PFSK-1 (cell line): ENCODE results near the gene DSN1.

Experiments
- FOXP2 ChIP-seq: optimal IDR thresholded peaks from 2 replicates; pipeline ENCODE3; 2011; ENCODE audit warnings: borderline replicate concordance, control low read depth, inconsistent platforms; ENCODE audit not compliant: insufficient read depth; ENCODE audit errors: extremely low read length, extremely low read depth
- POLR2AphosphoS5 ChIP-seq: IDR thresholded peaks from 2 replicates; pipeline ENCODE4 v1.6.1; 2012; ENCODE audit warnings: low read depth, mild to moderate bottlenecking, control low read depth, low read length, moderate library complexity
- REST ChIP-seq, 2 experiments: IDR thresholded peaks; 2 replicates each; pipeline versions ENCODE4 v1.6.1 to v1.8.0; 2011 to 2012; ENCODE audit warnings: low read depth in 2 of 2, low read length in 2 of 2, control low read depth in 1 of 2, inconsistent platforms in 1 of 2, mild to moderate bottlenecking in 1 of 2, moderate library complexity in 1 of 2; ENCODE audit not compliant: insufficient read depth in 1 of 2
- SIN3A ChIP-seq: IDR thresholded peaks from 2 replicates; pipeline ENCODE4 v1.6.1; 2012; ENCODE audit warnings: mild to moderate bottlenecking, low read length, moderate library complexity, borderline replicate concordance; ENCODE audit not compliant: insufficient read depth
- TAF1 ChIP-seq: IDR thresholded peaks from 2 replicates; pipeline ENCODE4 v1.6.1; 2012; ENCODE audit warnings: low read length, control low read depth, borderline replicate concordance; ENCODE audit not compliant: insufficient read depth

DSN1 gene

GRCh38 chr20:36758276-36758675 is 15.3 kb downstream of the DSN1 start:
- TF ChIP-seq FOXP2, result no peak
- TF ChIP-seq TAF1, result no peak
- no peak for TF ChIP-seq SIN3A
- TF ChIP-seq REST (IDR thresholded peaks at IDR 0.05; ENCODE audit: insufficient read depth in 1 of 2, low read depth in 2 of 2, low read length in 2 of 2), result no peak
- no peak for TF ChIP-seq POLR2AphosphoS5

GRCh38 chr20:36756496-36756895 is 17.1 kb downstream of the DSN1 start:
- TF ChIP-seq SIN3A (no peak), REST (IDR thresholded peaks at IDR 0.05; ENCODE audit: insufficient read depth in 1 of 2, low read depth in 2 of 2, low read length in 2 of 2) (no peak), FOXP2 (no peak), POLR2AphosphoS5 (no peak), TAF1 (no peak)

- no peak for TF ChIP-seq SIN3A
- no peak for TF ChIP-seq FOXP2
- no peak for TF ChIP-seq TAF1
- TF ChIP-seq REST (IDR thresholded peaks at IDR 0.05; ENCODE audit: insufficient read depth in 1 of 2, low read depth in 2 of 2, low read length in 2 of 2), result no peak
- TF ChIP-seq POLR2AphosphoS5, result no peak
Observed at GRCh38 chr20:36754656-36755222, 18.8 kb downstream of the DSN1 start.

- no peak for TF ChIP-seq FOXP2
- TF ChIP-seq REST (IDR thresholded peaks at IDR 0.05; ENCODE audit: insufficient read depth in 1 of 2, low read depth in 2 of 2, low read length in 2 of 2), result no peak
- TF ChIP-seq TAF1, result no peak
- no peak for TF ChIP-seq SIN3A
Observed at GRCh38 chr20:36752582-36752981, 21.0 kb downstream of the DSN1 start.
